NCI-H187 (cell line): ENCODE results near the gene SLC22A1.
"Not testable (repeated sequence)": the region's sequence is repeated elsewhere in the genome, so short reads cannot be mapped to it uniquely, and the experiment has no call there.

Source experiments
- DNase-seq, 2 experiments: peaks; one replicate each; lab custom pipeline; 2025; lab: John Stamatoyannopoulos, UW

Gene SLC22A1

GRCh38 chr6:160124007-160124406, 2.4 kb downstream of the SLC22A1 start:
- DNase-seq: no peak

- DNase-seq: no peak
These were observed 3.0 kb downstream of the SLC22A1 start for GRCh38 chr6:160124605-160125004.

GRCh38 chr6:160125105-160125504, 3.5 kb downstream of the SLC22A1 start:
- DNase-seq: not testable (repeated sequence)

GRCh38 chr6:160127270-160128124, 5.9 kb downstream of the SLC22A1 start:
- DNase-seq: no peak

GRCh38 chr6:160128125-160128683, 6.6 kb downstream of the SLC22A1 start:
- no peak for DNase-seq

- no peak for DNase-seq
These were observed 7.4 kb downstream of the SLC22A1 start for GRCh38 chr6:160128879-160129516.

GRCh38 chr6:160129881-160130615, 8.4 kb downstream of the SLC22A1 start:
- DNase-seq: no peak

GRCh38 chr6:160130729-160131484, 9.3 kb downstream of the SLC22A1 start:
- no peak for DNase-seq

- no peak for DNase-seq
These were observed 10.2 kb downstream of the SLC22A1 start for GRCh38 chr6:160131636-160132296.

- DNase-seq: no peak
These were observed 10.7 kb downstream of the SLC22A1 start for GRCh38 chr6:160132297-160132637.

GRCh38 chr6:160132776-160133338, 11.2 kb downstream of the SLC22A1 start:
- DNase-seq: no peak

- DNase-seq: no peak
These were observed 12.1 kb downstream of the SLC22A1 start for GRCh38 chr6:160133441-160134336.

GRCh38 chr6:160134337-160134751, 12.7 kb downstream of the SLC22A1 start:
- DNase-seq: not testable (repeated sequence)

GRCh38 chr6:160134779-160135547, 13.3 kb downstream of the SLC22A1 start:
- DNase-seq: no peak

GRCh38 chr6:160135907-160136655, 14.5 kb downstream of the SLC22A1 start:
- DNase-seq: no peak

GRCh38 chr6:160137130-160137988, 15.7 kb downstream of the SLC22A1 start:
- no peak for DNase-seq
